A549 (cell line): ENCODE data around the gene DSP.

Experiments
- CTCF ChIP-seq: fragments of >200 bp; sonication (Bioruptor Twin); formaldehyde crosslinking; IDR thresholded peaks from 3 replicates; pipeline ENCODE4 v1.5.1; 2016
- KDM1A ChIP-seq: fragments of 200-600 bp; sonication (generic); IDR thresholded peaks from 2 replicates; pipeline ENCODE4 v1.6.1; 2016; ENCODE audit warnings: low read depth, mild to moderate bottlenecking

DNA sequence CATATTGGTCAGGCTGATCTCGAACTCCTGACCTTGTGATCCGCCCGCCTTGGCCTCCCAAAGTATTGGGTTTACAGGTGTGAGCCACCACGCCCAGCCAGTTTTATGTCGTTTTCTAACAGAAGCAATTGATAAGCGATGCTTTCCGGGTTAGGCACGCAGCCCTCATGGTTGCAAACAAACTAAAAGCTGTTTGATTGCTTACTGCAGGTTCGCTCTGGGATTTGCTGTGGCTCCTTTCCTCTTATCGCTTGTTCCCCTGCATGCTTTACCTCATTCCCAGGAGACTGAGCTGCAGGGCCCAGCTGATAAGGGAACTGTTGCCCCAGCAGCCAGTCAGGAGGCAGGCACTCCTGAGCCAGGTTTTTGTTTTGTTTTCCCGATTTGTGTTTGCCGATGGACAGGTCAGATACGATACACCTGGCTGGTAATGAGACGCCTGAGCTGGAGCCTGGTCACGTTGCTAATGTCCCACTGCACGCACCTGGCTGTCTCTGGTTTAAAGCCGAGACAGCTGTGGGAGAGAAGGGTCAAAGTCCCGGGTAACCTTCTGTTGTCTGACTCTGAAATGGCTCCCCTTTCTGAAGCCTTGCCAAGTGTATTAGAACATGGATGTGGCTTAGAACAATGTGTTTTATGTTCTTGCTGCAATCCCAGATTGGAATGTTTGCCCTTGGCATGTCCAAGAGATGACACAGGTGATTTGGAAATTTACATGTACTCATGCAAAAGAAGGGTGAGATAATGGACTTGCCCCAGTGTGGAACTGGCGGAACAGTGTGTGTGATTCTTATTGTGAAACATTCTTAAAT lies 19.9 kb downstream of the DSP start:
- TF ChIP-seq CTCF (no peak), KDM1A (no peak)
